GM12875 (cell line): Measurements from ENCODE around the gene CMPK1.
"Not testable (repeated sequence)": the region's sequence is repeated elsewhere in the genome, so short reads cannot be mapped to it uniquely, and the experiment has no call there.

ENCODE experiments used
- H3K4me3 ChIP-seq: one replicate; pipeline ENCODE4 v1.5.1; 2011; ENCODE audit warnings: low read depth, low read length, control low read depth
- TF ChIP-seq, protein P1 (sequence below): IDR thresholded peaks from 2 replicates; pipeline ENCODE4 v1.5.1; 2011; ENCODE audit warnings: low read depth, mild to moderate bottlenecking, control low read depth, inconsistent platforms, low read length, moderate library complexity, borderline replicate concordance; ENCODE audit not compliant: insufficient read depth

The CMPK1 gene

DNA sequence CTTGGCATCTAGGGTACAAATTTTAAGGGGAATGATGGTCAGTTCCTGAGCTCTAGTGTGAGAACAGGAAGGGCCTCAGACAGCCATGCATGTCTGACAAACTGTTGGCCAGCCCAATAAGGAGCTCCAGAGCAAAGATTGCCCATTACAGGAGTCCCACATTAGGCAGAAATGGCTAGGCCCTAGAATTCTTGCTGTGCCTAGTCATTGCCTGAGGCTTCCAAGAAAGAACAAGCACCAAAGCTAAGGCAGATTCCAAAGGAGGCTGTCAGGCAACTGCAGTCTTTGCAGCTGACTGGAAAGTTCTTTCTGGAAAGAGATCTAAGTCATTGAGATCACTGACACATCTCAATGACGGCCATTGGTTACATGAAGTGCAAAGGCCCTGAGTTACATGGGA is 15.7 kb upstream of the CMPK1 start:
- no peak overlapping the region for H3K4me3 ChIP-seq
- TF ChIP-seq, protein P1, sequence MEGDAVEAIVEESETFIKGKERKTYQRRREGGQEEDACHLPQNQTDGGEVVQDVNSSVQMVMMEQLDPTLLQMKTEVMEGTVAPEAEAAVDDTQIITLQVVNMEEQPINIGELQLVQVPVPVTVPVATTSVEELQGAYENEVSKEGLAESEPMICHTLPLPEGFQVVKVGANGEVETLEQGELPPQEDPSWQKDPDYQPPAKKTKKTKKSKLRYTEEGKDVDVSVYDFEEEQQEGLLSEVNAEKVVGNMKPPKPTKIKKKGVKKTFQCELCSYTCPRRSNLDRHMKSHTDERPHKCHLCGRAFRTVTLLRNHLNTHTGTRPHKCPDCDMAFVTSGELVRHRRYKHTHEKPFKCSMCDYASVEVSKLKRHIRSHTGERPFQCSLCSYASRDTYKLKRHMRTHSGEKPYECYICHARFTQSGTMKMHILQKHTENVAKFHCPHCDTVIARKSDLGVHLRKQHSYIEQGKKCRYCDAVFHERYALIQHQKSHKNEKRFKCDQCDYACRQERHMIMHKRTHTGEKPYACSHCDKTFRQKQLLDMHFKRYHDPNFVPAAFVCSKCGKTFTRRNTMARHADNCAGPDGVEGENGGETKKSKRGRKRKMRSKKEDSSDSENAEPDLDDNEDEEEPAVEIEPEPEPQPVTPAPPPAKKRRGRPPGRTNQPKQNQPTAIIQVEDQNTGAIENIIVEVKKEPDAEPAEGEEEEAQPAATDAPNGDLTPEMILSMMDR, result no peak

DNA sequence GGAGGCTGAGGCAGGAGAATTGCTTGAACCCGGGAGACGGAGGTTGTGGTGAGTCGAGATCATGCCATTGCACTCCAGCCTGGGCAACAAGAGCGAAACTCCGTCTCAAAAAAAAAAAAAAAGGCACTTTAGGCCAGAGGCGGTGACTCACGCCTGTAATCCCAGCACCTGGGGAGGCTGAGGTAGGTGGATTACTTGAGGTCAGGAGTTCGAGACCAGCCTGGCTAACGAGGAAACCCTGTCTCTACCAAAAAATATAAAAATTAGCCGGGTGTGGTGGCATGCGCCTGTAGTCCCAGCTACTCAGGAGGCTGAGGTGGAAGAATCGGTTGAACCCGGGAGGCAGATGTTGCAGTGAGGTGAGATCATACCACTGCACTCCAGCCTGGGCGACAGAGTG is 13.6 kb upstream of the CMPK1 start:
- H3K4me3 ChIP-seq, result not testable (repeated sequence)

DNA sequence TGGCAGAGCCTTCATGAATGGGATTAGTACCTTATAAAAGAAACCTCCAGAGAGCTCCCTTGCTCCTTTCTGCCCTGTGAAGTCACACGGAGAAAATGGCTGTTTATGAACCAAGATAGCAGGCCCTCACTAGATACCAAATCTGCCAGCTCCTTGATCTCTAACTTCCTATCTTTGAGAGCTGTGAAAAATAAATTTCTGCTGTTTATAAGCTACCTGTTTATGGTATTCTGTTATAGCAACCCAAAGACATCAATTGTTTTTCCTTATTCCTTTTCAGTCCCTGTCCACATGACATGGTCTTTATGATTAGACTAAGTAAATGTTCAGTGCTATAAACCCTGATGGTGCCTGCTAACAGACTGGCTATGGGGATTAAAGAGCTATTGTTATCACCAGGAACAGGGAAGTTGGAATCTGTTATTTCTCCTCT is 10.0 kb upstream of the CMPK1 start:
- H3K4me3 ChIP-seq, result no peak overlapping the region
- TF ChIP-seq, protein P1, result no peak

DNA sequence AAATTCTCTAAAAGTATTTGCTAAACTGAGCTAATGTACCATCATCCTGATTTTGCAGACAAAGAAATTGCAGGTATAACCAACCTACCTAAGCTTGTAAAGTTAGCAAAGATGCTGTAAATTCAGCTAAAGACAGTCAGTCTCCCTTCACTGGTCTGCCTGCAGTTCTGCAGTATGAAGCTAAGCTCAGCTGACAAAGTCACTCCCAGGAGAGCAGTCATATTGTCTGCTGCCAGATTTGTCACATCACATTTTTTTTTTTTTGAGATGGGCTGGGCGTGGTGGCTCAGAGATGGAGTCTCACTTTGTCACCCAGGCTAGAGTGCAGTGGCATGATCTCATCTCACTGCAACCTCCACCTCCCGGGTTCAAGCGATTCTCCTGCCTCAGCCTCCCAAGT is 8.9 kb upstream of the CMPK1 start:
- no peak overlapping the region for H3K4me3 ChIP-seq
- TF ChIP-seq, protein P1, result no peak

DNA sequence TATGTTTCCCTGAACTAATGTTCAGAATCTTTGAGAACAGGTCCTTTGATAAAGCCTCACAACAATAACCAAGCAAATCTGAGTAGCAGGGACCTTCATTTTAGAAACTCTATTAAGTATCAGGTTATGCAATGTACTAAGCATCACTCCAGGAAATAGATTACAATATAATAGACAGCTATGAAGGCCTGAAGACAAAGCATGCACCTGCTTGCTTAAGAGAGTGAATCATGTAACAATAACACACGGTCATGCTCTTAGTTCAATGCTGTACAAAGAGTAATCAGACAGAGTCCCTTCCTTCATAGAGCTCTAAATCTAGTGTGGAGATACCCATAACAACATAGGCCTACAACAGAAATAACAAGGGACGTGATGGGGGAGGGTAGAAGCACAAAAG is 8.1 kb upstream of the CMPK1 start:
- H3K4me3 ChIP-seq, result no peak overlapping the region
- TF ChIP-seq, protein P1, result no peak

DNA sequence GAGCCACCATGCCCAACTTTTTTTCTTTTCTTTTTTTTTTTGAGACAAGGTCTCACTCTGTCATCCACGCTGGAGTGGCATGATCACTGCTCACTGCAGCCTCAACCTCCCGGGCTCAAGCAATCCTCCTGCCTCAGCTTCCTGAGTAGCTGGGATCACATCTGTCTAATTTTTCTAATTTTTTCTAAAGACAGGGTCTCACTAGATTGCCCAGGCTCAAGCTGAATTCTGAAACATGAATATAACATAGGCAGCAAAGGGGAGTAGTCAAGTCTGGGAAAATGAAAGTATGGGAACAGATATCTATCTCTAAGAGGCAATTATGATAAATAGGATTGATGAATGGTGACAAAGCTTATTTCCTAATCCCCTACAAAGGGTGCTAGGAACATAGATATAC is 7.3 kb upstream of the CMPK1 start:
- TF ChIP-seq, protein P1, result no peak
- no peak overlapping the region for H3K4me3 ChIP-seq

DNA sequence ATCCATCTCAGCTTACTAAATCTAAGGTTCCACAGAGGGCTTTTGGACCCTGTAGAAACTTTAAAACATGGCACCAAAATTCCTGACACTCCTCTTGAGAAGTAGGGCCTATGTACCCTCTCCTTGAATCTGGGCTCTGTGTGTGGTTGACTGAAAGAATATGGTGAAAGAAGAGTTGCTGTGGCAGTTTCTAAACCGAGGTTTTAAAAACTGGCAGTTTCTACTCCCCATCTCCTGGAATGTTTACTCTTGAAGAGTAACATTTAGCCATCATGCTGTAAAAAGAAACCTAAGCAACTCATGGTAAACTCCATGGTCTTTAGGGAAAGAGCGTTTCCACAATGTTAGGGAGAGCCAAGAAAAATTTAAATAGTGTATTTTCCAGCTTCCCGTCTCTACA is 4.6 kb upstream of the CMPK1 start:
- H3K4me3 ChIP-seq, result no peak overlapping the region
- TF ChIP-seq, protein P1, result no peak

DNA sequence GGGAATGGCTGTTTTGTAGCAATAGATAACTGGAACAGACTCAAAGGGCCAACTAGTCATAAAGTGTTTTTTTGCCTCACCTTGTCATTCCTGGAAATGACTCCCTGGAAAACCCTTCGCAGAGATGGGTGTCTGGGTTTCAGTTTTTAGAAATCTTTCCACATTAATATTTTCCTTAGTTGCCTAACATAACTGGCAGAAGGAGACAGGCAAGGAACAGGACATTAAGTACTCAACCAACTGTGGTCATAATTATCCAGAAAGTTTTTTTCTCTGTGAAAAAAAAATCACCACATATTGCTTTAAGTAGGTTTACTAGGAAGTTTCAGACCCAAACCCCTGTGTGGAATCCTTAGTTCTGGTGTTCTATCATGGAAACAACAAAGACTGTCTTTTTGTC is 3.4 kb upstream of the CMPK1 start:
- no peak overlapping the region for H3K4me3 ChIP-seq
- TF ChIP-seq, protein P1, result no peak
